WERI-Rb-1 (cell line): ENCODE measurements around the gene CSN3.

ENCODE experiments used
- DNase-seq: peaks from one replicate; pipeline ENCODE4 v3.0.0-alpha.2; 2020
- H3K27ac ChIP-seq: fragments of 250-450 bp; sonication (Bioruptor Pico); 2 replicates; pipeline ENCODE4 v1.5.1; 2020; ENCODE audit warnings: mild to moderate bottlenecking, moderate library complexity
- H3K27me3 ChIP-seq: fragments of 250-450 bp; sonication (Bioruptor Pico); 2 replicates; pipeline ENCODE4 v1.5.1; 2021; ENCODE audit warnings: mild to moderate bottlenecking, low read depth, moderate library complexity; ENCODE audit not compliant: insufficient read depth, severe bottlenecking
- H3K36me3 ChIP-seq: fragments of 250-450 bp; sonication (Bioruptor Pico); 2 replicates; pipeline ENCODE4 v1.5.1; 2020; ENCODE audit warnings: mild to moderate bottlenecking, moderate library complexity
- H3K4me3 ChIP-seq: 2 replicates; pipeline ENCODE4 v1.5.1; 2011; ENCODE audit warnings: low read depth, mild to moderate bottlenecking, control low read depth, low read length
- H3K9me3 ChIP-seq: fragments of 250-450 bp; sonication (Bioruptor Pico); 2 replicates; pipeline ENCODE4 v1.5.1; 2021; ENCODE audit warnings: mild to moderate bottlenecking, moderate library complexity; ENCODE audit not compliant: severe bottlenecking
- TF ChIP-seq, protein P1 (sequence below): IDR thresholded peaks from 2 replicates; pipeline ENCODE4 v1.5.1; 2011; ENCODE audit warnings: low read depth, mild to moderate bottlenecking, control low read depth, inconsistent platforms, low read length

Gene CSN3

DNA sequence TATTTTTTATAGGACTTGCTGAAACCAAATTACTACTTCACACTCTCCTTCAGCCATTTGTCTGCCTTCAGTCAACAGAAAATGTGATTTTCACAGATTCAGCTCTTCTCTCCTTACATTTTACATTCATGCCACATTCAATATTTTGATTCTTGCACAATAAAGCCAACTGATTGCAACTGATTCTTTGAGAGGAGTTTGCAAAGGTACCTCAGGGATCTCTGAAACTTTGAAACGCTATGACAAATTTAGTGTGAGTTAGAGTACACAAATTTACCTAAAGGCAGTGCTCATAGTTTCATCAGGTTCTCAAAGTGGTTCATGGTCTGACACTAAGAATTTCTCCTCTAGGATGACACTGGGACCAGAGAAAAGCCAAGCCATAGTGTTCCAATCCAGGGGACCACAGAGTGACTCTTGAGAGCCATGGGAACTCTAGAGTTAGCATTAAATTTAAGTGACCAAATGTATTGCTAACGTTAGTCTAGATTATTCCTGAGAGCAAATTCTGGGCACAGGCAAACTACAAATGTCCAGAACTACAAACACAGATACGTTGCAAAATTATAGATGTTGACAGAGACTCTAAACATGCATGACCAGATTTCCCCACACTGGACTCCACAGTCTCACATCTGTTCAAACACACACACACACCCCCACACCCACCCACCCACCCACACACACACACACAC is 9.0 kb downstream of the CSN3 start:
- no peaks in the 10 kb centered on the region for H3K27me3 ChIP-seq
- H3K36me3 ChIP-seq = no peaks in the 10 kb centered on the region
- TF ChIP-seq, protein P1, sequence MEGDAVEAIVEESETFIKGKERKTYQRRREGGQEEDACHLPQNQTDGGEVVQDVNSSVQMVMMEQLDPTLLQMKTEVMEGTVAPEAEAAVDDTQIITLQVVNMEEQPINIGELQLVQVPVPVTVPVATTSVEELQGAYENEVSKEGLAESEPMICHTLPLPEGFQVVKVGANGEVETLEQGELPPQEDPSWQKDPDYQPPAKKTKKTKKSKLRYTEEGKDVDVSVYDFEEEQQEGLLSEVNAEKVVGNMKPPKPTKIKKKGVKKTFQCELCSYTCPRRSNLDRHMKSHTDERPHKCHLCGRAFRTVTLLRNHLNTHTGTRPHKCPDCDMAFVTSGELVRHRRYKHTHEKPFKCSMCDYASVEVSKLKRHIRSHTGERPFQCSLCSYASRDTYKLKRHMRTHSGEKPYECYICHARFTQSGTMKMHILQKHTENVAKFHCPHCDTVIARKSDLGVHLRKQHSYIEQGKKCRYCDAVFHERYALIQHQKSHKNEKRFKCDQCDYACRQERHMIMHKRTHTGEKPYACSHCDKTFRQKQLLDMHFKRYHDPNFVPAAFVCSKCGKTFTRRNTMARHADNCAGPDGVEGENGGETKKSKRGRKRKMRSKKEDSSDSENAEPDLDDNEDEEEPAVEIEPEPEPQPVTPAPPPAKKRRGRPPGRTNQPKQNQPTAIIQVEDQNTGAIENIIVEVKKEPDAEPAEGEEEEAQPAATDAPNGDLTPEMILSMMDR = no peak
- no peak for DNase-seq
- H3K27ac ChIP-seq = no peak overlapping the region
- no peaks in the 10 kb centered on the region for H3K9me3 ChIP-seq
- H3K4me3 ChIP-seq = no peak overlapping the region

DNA sequence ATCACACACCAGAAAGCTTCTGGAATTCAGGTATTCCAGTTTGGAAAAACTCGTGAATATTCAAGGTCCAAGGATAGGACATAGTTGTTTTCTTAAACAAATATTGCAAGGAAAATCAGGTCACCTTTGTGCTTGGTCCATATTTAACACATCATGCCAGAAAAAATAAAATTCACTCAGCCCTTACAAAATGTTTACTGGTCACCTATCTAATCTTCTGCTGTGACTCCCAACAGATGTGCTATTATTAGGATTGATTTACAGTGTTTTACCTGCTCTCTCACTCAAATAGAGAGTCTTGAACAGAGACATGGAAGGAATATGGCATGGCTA is 9.5 kb downstream of the CSN3 start:
- H3K36me3 ChIP-seq = no peaks in the 10 kb centered on the region
- TF ChIP-seq, protein P1 = no peak
- no peak overlapping the region for H3K27ac ChIP-seq

DNA sequence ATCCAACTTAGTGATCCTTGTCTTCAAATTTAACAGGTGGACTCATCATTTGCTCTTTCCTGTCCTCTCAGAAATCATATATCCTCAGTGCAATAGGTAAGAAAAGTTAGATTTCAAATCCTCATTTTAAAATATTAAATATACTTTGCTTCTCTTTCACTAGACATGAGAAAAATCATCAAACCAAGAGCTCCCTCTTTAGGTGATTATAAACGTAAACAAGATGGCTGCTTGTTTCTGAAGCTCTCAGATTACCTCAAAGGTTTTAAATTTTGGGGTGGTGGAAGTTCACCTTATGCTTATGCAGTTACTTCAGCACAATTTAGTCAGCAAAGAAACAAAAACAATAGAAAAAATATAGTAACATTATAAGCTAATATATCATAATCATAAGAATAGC is 27.3 kb downstream of the CSN3 start:
- Histone ChIP-seq H3K27ac (no peak overlapping the region; the same call in 1 of the 2 replicates), H3K4me3 (no peak overlapping the region), H3K9me3 (no peaks in the 10 kb centered on the region), H3K36me3 (no peaks in the 10 kb centered on the region), H3K27me3 (no peaks in the 10 kb centered on the region)
- no peak for DNase-seq
- TF ChIP-seq, protein P1 = 0 out of 2 replicates have a peak, but pooled peaks have one; percentile 6

More for the DNA sequence above, 9.5 kb downstream of the CSN3 start:
- H3K27me3 ChIP-seq = no peaks in the 10 kb centered on the region
- no peaks in the 10 kb centered on the region for H3K9me3 ChIP-seq
- no peak for DNase-seq
- H3K4me3 ChIP-seq = no peak overlapping the region

DNA sequence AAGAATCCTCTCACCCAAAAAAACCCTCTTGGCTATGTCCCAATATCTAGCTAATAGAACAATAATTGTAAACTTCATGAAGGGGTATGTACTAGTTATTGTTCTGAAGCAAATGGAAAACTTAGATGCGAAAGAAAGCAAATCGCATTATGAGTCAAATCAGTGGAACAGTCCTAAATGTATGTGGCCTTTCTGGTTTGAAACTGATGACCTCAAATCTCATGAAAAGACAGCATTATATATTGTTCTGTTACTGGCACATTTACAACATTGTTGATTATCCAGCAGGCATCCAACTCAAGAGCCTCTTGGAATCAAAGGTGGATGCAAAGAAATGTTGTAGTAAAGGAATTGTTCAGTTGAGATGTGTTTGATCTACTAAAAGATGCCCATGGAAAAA is 34.7 kb downstream of the CSN3 start:
- Histone ChIP-seq H3K4me3 (no peak overlapping the region), H3K27ac (no peak overlapping the region), H3K9me3 (no peaks in the 10 kb centered on the region), H3K36me3 (no peaks in the 10 kb centered on the region), H3K27me3 (no peaks in the 10 kb centered on the region)
- TF ChIP-seq, protein P1 = no peak
- no peak for DNase-seq

DNA sequence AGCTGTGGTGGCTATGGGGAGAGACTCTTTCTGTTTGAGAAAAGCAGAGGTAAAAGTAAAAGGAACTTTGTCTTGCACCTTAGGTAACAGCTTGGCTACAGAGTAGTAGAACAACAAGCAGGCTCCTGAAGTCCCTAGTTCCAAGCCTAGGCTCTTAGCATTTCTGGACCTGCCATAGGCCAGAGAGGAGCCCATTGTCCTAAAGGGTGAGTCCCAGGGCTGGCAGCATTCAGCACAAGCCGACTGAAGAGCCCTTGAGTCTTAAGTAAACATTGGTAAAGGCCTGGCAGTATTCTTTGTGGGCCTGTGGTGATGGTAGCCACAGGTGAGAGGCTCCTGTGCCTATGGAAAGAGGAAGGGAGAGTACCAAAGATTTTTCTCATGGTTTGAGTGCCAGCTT is 38.2 kb downstream of the CSN3 start:
- Histone ChIP-seq H3K27ac (no peak overlapping the region), H3K27me3 (no peaks in the 10 kb centered on the region), H3K4me3 (no peak overlapping the region), H3K9me3 (no peaks in the 10 kb centered on the region), H3K36me3 (no peaks in the 10 kb centered on the region)
- no peak for DNase-seq
- TF ChIP-seq, protein P1 = no peak

DNA sequence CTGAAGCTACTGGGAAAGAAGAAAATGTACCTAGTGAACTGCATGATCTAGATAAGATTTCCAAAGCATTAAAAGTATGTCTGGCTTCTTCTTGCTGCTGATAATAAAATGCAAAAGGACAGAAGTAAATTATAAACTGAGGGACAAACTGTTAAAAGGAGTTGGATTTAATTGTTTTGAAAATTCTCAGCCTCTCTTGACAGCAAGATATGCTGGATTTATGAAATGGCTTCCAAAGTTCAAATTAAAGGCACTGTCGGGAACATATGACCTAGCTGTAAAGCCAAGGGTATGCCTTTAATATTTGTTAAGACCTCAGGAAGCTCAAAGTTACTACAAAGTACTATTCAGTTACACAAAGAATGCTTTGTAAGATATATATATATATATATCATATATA is 46.3 kb downstream of the CSN3 start:
- no peak for DNase-seq
- Histone ChIP-seq H3K9me3 (no peaks in the 10 kb centered on the region), H3K27me3 (no peaks in the 10 kb centered on the region), H3K27ac (no peak overlapping the region), H3K4me3 (no peak overlapping the region), H3K36me3 (no peaks in the 10 kb centered on the region)
- TF ChIP-seq, protein P1 = no peak
